ENCODE measurements around the gene ABCD1.
"Not testable (repeated sequence)": the region's sequence is repeated elsewhere in the genome, so short reads cannot be mapped to it uniquely, and the experiment has no call there.

ABCD1 gene

GRCh38 chrX:153697924-153698865 is 26.5 kb upstream of the ABCD1 start:
- intact Hi-C loops (cut with DNase I; ENCODE audit: low total_unique reads), result no loop called here
- no peak overlapping the region for H3K4me3 ChIP-seq
- H3K36me3 ChIP-seq, result peaks cover 0 to 64% (median 21%) of the 10 kb centered on the region in 3 donors
- peaks cover 0 to 20% (median 5%) of the 10 kb centered on the region in 4 donors for H3K4me1 ChIP-seq
- H3K9me3 ChIP-seq, result no peaks in the 10 kb centered on the region
- DNase-seq, result no peak
- no peak overlapping the region for H3K27ac ChIP-seq
- no peak for TF ChIP-seq CTCF (IDR thresholded peaks at IDR 0.05)
- H3K27me3 ChIP-seq, result no peaks in the 10 kb centered on the region

- intact Hi-C loops (cut with DNase I; ENCODE audit: low total_unique reads); H3K4me3 ChIP-seq; H3K27me3 ChIP-seq; H3K9me3 ChIP-seq; DNase-seq: not testable (repeated sequence)
- Histone ChIP-seq H3K36me3 (peaks cover 0 to 61% (median 18%) of the 10 kb centered on the region in 3 donors), H3K27ac (peak overlapping the region; percentile 59 to 72), H3K4me1 (peaks cover 0 to 23% (median 5%) of the 10 kb centered on the region in 4 donors)
Measured at GRCh38 chrX:153699210-153699783, 25.4 kb upstream of the ABCD1 start.

- intact Hi-C loops (cut with DNase I; ENCODE audit: low total_unique reads); H3K27me3 ChIP-seq; H3K9me3 ChIP-seq; H3K4me3 ChIP-seq: not testable (repeated sequence)
- Histone ChIP-seq H3K27ac (peak overlapping the region; percentile 59 to 72), H3K36me3 (peaks cover 0 to 55% (median 17%) of the 10 kb centered on the region in 3 donors), H3K4me1 (peaks cover 0 to 23% (median 5%) of the 10 kb centered on the region in 4 donors)
- DNase-seq, result peak in 1 of 2 donors; percentile 84
Measured at GRCh38 chrX:153699784-153700371, 24.8 kb upstream of the ABCD1 start.

GRCh38 chrX:153700376-153700945 is 24.2 kb upstream of the ABCD1 start:
- intact Hi-C loops (cut with DNase I; ENCODE audit: low total_unique reads), result no loop called here
- Histone ChIP-seq H3K4me1 (peaks cover 0 to 29% (median 5%) of the 10 kb centered on the region in 4 donors), H3K27ac (peak overlapping the region; percentile 59 to 72), H3K36me3 (peaks cover 0 to 54% (median 17%) of the 10 kb centered on the region in 3 donors), H3K4me3 (no peak overlapping the region), H3K9me3 (no peaks in the 10 kb centered on the region), H3K27me3 (no peaks in the 10 kb centered on the region)
- no peak for TF ChIP-seq CTCF (IDR thresholded peaks at IDR 0.05)
- no peak for DNase-seq

- H3K36me3 ChIP-seq, result peaks cover 0 to 54% (median 17%) of the 10 kb centered on the region in 3 donors
- H3K4me3 ChIP-seq, result no peak overlapping the region
- no peaks in the 10 kb centered on the region for H3K9me3 ChIP-seq
- intact Hi-C loops (cut with DNase I; ENCODE audit: low total_unique reads), result no loop called here
- DNase-seq, result no peak
- no peak for TF ChIP-seq CTCF (IDR thresholded peaks at IDR 0.05)
- no peaks in the 10 kb centered on the region for H3K27me3 ChIP-seq
- H3K27ac ChIP-seq, result peak overlapping the region; percentile 59 to 72
- peaks cover 0 to 34% (median 5%) of the 10 kb centered on the region in 4 donors for H3K4me1 ChIP-seq
Measured at GRCh38 chrX:153700967-153701366, 23.7 kb upstream of the ABCD1 start.

GRCh38 chrX:153701706-153702105 is 22.9 kb upstream of the ABCD1 start:
- no peak overlapping the region for H3K27ac ChIP-seq
- intact Hi-C loops (cut with DNase I; ENCODE audit: low total_unique reads), result no loop called here

More at GRCh38 chrX:153701706-153702105, 22.9 kb upstream of the ABCD1 start:
- H3K9me3 ChIP-seq, result no peaks in the 10 kb centered on the region
- H3K4me1 ChIP-seq, result peaks cover 0 to 34% (median 5%) of the 10 kb centered on the region in 4 donors
- H3K36me3 ChIP-seq, result peaks cover 0 to 49% (median 17%) of the 10 kb centered on the region in 3 donors
- TF ChIP-seq CTCF (IDR thresholded peaks at IDR 0.05), result no peak
- DNase-seq, result no peak
- H3K4me3 ChIP-seq, result no peak overlapping the region
- no peaks in the 10 kb centered on the region for H3K27me3 ChIP-seq
